HS-5 (cell line): Measurements from ENCODE around the gene SPATA16.
"Not testable (repeated sequence)": the region's sequence is repeated elsewhere in the genome, so short reads cannot be mapped to it uniquely, and the experiment has no call there.

Experiments used
- DNase-seq: peaks from one replicate; pipeline ENCODE4 v3.0.0-alpha.2; 2012; ENCODE audit warnings: low read depth

SPATA16 gene

DNA sequence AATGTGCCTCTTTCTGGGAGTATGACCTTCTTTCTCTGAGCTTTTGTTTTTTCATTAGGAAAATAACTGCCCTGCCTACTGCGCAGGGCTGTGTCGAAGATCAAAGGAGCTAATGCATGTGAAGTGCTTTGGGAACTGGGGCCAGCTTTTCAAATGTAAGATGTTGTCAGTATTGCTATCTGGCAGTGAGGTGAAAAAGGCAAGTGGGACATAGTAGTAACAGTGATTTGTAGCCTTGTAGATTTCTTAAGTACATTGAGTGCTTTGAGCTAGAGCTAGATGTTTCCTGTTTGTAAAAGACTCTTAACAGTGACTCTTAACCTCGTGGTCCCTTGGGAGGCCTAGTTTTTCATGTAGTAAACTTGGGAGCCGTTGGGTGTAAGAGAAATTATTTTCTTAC, 264.0 kb downstream of the SPATA16 start:
- no peak for DNase-seq

DNA sequence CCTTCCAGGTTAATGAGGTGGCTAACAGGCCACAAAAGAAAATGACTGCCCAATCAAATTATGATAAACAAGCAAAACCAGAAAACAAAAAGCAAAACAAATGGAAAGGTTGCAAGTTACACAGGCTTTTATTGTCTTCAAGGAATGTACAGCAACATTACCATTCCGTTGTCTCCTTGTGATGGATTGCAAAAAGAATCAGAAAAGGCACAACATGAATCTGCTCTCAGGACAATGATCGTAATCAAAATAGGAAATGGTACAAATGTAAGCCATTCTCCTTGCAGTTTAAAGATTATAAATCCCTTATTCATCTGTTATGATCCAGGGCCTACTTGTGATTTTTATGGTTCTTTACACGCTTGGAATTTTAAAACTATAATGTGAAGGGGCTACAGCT, 264.7 kb downstream of the SPATA16 start:
- no peak for DNase-seq

DNA sequence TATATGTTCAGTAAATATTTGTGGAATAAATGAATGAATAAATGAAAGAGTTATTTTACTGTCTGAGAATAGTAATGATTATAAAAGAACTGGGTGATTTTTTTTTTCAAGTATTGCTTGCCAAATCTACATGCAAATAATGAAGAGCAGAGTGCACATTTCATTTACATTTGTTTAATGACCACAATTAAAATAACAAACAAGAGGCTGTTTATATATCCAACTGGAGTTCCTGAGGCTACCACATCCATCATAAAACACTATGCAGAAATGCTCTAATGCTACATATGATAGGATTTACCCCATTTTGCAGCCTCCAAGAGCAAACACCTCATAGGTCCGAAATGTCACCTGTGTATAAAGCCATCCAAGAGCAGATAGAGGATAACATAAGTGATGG, 266.0 kb downstream of the SPATA16 start:
- DNase-seq: no peak

DNA sequence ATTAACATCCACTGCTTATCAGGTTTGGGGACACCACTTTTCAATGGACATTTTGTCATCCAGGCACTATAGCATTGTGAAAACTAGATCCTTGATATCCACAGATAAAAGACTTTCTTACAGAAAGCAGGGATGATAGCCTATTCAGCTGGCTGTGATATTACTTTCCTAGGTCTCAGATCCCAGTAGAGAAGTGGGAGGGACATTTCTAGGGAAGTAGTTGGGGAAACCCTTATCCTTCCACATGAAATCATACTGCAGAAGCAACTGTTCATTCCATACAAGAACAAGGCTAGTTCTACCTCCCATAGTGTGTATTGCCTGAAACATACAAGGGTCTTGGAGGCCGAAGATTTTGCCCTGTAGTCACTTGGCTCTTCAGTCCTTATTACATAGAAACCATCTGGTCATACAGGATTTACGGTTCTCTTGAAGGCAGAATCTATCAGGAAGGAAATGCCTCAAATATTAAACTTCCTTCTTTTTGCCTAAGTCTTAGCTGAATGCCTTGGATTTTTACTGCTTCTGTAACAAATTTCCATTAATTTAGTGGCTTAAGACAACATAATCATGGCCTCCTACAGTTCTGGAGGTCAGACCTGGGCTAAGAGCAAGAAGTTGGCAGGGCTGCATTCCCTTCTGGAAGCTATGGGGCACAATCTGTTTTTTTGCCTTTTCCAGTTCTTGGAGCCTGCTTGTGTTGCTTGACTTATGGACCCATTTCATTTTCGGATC, 271.1 kb downstream of the SPATA16 start:
- DNase-seq: no peak

DNA sequence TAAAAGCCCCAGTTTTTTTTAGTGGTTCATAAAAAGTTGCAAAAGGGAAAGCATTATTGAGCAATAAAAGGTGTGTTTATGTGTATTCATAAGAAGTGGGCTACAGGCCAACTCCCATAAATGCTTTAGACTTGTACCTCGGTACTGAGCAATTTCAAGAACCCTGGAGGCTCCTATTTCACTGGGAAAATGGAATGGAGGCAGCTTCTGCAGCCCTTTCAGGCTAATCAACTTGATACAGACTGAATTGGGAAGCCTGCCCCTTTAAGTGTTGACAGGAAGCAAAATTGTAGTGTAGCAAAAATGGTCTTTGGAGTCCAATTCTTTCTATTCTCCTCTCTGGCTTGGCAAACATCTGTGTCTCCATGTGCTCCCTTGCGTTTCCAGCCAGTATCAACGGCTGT, 271.7 kb downstream of the SPATA16 start:
- DNase-seq: no peak

DNA sequence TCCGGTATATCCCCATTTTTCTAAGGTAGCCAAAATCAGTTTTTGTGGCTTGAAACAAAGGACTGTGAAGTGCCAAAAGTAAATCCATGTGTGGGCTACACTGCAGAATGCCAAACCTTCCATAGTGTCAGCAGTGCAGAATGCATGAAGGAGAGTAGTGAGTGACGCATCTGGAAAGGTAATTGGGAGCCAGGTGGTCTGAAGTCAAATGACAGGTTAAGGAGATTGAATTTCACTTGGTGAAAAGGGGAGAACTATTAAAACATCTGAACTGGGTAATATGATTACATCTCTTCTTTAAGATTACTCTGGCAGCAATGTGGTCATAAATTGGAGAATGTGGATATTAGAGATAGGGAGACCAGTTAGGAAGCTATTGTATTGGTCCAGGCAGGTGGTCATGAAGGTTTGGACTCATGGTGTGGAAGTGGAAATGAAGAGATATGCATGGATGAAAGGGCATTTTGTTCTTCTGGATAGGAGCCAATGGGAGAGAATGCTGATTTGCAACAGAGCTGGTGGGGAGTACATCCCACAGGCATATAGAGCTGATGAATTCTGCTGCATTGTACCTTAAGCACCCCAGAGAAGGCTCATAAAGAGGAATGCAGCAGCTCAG, 272.3 kb downstream of the SPATA16 start:
- DNase-seq: no peak

DNA sequence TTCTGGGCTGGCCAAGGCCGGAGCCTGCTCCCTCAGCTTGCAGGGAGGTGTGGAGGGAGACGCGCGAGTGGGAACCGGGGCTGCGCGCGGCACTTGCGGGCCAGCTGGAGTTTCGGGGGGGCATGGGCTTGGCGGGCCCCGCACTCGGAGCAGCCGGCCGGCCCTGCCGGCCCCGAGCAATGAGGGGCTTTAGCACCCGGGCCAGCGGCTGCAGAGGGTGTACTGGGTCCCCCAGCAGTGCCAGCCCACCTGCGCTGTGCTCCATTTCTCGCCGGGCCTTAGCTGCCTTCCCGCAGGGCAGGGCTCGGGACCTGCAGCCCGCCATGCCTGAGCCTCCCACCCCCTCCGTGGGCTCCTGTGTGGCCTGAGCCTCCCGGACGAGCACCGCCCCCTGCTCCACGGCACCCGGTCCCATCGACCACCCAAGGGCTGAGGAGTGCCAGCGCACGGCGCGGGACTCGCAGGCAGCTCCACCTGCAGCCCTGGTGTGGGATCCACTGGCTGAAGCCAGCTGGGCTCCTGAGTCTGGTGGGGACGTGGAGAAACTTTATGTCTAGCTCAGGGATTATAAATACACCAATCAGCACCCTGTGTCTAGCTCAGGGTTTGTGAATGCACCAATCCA, 274.2 kb downstream of the SPATA16 start:
- DNase-seq: not testable (repeated sequence)

DNA sequence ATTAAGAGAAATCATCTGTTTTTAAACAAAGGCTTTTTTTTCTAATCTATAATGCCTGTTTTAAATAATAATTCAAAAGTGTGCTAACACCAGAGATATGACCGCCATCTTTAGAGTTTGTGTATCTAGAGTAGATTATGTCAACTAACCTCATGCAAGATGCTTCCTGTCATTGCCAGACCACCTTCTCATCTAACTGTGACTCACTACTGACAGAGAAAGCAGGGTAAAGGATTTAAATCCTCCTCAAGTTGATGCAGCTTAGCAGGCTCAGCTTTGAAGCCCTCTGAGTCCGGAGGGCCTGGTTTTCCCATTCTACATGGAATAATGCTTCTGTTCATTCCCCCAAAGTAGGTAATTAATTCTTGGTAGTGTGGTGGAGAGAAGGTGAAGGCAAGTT, 282.0 kb downstream of the SPATA16 start:
- DNase-seq: no peak

DNA sequence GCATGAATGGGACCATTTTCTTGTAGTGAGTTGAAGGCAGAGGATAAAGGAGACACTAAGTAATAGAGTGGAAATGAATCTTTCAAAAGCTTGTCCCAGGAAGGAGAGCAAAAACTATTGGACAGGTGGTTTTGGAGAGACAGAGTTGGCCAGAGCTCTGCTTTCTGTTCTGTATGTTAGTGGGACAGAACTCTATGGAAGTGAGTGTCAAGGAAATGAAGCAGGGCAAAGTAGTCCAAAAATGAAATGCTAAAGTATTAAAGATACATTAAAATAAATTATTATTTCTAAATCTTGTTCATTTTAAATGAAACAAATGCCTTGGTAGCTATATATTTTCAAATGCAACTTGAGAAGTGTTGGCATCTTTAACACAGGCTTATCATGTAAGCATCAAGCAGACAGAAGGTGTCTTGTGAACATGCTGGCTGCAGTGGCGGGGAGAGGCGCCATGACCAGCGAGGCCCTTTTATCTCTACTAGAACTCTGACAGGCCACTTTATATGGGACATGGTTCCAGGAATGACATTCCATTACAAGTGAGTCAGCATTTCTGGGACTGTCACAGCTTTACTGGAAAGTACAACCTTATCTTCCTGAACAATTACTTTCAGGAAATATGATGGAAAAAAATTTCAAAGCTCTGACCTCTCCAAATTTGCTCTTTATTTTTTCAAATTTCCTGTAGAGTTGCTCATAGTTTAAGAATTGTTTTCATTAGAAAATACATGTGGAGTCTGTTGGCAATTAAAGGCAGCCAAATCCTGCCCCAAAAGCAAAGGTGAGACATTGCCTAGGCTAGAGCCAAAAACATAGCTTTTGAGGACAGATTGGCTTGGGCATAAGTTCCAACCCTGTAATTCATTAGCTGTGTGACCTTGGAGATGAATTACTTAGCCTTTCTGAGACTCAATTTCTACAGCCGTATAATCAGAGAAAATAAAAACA, 284.0 kb downstream of the SPATA16 start:
- no peak for DNase-seq

DNA sequence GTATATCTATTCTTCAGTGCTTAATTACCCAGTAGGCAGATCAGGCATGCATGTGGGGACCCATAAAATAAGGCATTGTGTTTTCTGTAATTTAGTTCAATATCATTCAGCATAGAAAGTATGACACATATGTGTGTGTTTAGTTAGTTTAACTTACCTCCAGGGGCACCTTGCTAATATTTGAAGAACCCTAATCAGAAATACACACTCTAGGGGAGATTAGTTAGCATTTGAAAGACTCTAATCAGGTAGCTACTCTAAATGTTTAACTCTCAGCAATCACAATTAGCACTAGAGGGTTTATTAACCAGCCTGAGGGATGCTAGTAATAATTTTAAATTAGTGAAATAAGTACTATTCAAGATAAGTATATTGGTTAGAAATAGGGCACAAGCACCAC, 286.0 kb downstream of the SPATA16 start:
- DNase-seq: no peak

DNA sequence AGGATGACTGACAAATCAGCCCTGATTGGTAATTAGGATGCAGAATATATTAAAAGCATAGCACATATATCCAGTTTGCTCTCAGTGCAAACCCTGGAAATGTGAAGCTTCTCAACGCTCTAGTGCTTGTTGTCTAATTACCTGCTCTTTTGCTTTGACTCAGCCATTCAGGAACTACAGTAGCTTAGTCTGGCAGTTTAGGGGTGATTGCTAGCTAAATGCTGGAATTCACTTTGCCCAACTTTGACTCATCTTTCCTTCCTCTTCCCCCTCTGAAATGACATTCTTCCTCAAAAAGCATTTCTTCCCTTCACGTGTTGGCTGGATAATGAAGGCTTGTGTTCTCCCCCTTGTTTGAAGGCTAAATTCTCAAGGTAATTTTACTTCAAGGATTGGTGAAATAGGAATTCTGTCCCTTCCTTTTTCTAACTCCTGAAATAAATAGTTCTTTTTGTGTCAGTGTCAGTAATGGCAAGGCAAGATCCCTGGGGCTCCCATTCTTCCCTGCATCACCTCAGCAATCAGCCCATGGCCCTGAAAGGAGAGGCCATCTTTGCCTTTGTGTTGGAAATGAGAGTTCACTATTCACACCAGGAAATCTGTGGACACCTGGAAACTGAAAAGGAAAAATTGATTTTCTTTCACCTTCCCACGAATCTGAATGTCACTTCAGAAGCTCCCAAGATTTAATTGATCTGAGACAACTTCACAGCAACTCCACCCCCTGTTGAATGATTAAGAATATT, 286.9 kb downstream of the SPATA16 start:
- no peak for DNase-seq

DNA sequence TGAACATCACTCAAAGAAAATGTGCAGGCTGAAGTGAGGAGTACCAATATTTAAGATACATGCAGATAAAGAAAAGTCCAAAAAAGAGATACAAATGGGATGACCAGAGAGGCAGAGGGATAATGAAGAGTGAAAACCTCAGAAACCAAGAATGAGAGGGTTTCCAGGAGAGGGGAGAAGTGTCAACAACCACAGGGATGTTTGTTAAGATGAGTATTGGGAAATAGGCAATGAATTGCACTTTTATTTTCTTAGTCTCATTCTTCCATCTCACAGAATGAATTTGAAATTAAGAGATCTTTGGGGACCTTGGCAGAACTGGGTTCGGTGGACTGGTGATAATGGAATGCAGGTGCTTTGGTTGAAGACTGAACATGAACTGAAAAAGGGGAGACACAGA, 288.0 kb downstream of the SPATA16 start:
- DNase-seq: no peak

DNA sequence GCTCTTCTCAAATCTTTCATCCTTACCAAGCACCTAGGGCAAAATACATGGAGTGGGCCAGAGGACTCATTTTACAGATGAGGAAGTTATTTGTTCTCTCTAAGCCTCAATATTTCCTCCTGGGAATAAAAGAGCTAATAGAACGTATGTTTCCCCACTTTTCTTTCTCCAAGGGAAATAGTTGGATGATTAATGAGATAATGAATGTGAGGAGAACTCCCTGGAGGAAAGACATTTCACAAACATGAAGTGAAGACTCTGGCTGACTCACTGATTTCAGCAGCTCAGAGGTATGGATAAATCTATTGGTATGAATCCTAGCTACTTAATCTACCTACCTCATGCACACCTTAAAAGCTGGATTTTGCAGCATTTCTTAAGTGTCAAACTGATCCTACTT, 292.1 kb downstream of the SPATA16 start:
- peak; percentile 83 for DNase-seq

DNA sequence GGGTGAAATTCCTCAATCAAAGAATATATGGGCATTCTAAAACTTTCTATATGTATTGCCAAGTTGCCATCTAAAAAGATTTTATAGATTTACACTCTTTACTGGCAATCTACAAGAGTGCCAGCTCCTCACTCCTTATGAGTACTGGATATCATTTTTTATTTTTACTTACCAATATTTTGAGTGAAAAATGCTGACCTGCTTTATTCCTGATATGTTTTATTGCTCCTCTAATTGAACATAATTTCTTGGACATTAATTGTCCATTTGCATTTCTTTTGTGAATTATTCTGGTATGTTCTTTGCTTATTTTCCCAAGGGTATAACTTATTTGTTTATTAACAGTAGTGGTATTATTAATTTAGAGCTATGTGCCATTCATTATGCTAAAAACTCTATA, 293.7 kb downstream of the SPATA16 start:
- no peak for DNase-seq

DNA sequence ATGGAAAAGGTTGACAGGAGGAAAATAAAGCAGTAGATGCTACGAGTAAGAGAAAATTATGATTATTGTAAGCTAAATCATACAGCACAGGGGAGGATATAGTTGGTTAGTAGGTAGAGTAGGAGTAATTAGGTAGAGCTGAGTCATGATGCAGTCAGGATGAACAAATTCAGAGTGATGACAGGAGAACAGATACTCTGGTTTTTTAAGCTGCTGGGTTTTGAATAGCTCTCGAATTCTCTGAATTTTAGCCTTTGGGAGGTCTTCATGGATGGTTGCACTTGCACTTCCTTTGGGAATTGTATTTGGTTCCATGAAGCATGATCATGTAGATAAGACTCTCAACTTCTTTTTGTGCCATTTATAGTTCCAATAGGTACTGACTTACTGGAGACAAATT, 294.3 kb downstream of the SPATA16 start:
- DNase-seq: no peak

DNA sequence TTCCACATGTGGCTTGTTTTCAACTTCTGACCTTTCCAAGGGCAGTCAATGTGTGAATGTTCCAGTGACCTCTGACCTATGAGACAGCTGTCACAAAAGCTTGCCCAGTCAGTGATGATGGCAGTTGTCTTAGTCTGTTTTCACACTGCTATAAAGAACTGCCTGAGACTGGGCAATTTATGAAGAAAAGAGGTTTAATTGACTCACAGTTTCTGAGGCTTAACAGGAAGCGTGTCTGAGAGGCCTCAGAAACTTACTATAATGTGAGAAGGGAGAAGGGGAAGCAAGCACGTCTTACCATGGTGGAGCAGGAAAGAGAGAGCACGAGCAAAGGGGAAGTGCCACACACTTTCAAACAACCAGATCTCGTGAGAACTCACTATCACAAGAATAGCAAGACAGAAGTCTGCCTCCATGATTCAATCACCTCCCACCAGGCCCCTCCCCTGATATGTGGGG, 294.9 kb downstream of the SPATA16 start:
- no peak for DNase-seq

DNA sequence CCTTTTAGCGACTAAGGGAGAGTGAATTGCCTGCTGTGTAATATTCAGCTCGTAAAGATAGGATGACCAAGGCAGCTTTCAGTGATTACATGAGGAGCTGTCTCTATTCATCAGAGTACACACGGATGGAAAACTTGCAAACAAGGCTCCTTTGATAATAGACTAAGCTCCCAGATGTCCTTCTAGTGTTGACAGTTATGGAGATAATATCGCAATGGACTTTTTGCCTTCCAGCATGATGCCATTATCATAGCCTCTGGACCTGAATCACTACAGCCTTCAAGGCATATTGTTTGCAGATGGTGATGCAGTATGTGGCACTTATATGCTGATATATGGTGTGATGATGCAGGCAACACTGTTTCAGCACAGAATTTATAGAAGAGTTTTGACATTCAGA, 296.6 kb downstream of the SPATA16 start:
- DNase-seq: no peak

DNA sequence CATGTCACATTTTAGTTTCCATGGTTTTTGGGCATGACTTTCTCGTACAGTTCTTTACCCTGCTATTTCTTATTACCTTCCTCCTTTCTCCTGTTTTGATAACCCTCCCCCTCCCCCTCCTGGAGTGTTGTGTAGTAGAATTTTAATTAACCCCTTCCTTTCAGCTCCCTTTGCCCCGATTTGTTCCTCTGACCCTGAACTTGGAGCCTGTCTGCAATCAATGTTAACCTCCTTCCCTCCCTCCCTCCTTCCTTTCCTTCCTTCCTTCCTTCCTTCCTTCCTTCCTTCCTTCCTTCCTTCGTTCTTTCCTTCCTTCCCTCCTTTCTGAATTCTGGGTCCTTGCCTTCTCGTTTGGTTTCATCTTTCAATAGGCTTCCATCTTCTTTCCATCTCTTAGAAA, 300.1 kb downstream of the SPATA16 start:
- DNase-seq: no peak

DNA sequence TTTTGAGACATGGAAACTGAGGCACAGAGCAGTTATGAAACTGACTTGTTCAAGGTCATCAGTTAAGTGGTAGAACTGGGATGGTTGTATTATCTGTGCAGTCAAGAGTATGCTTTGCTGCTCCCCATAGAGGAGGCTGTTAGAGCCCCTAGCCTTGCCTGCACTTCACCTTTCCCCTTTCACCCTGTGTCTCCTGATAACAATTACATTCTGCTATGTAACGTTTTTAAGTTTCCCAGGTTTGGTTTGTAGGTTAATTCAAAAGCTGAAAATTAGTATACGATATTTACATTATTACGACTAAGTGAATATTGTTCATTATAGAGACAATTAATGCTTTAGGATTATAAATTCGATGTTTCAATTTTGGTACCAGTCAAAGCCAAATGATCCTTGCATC, 300.6 kb downstream of the SPATA16 start:
- DNase-seq: no peak

DNA sequence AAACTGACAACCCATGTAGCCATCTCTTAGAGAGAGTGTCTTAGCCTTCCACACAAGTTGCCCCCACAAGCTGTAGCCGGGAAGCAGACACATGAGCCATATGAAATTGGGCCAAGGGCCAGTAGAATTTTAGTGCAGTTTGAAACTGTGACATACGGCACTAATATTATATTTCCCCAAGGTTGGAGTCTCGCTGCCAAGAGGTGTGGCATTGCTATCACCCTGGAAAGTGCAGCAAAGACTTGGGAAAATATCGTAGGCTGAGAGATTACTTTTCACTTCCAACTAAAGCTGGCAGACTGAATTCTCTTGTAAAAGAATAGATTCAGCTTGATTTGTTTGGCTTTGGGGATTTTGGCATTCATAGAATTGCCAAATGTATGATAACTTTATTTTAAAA, 301.4 kb downstream of the SPATA16 start:
- no peak for DNase-seq
